ENCODE results near the gene CDC5L.

The CDC5L gene

DNA sequence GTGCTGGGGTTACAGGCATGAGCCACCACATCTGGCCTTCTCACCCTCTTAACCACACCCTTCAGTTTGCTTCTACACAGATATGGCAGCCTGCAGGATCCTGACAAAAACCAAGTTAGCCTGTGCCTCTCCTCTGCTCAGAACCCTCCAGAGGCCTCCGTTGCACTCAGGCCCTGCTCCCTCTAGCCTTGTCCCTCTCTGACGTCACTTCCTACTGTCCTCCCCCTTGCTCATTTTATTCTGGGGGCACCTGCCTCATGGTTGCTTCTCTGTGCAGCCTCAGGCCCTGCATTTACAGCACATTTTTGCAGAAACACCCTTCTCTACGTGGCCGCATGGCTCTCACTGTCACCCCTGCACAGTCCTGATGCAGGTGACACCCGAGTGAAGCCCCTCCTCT is 105.6 kb downstream of the CDC5L start:
- no peaks in the 10 kb centered on the region for H3K9me3 ChIP-seq (ENCODE audit: insufficient read depth, low read length, severe bottlenecking)
- H3K4me3 ChIP-seq (ENCODE audit: low read depth in 1 of 2, low read length in 2 of 2), result no peak overlapping the region
- no peaks in the 10 kb centered on the region for H3K79me2 ChIP-seq (ENCODE audit: insufficient read depth, low read length)
- no peak overlapping the region for H3K4me2 ChIP-seq (ENCODE audit: insufficient read depth, low read length)
- H3K36me3 ChIP-seq (ENCODE audit: insufficient read depth, low read length), result no peaks in the 10 kb centered on the region
- DNase-seq (no peak), ATAC-seq (ENCODE audit: insufficient read depth, low read depth) (no peak)
- no peaks in the 10 kb centered on the region for H3K4me1 ChIP-seq (ENCODE audit: insufficient read depth, low read length)
- H3K9ac ChIP-seq (ENCODE audit: low read depth, low read length), result no peak overlapping the region
- no peak overlapping the region for H3K27ac ChIP-seq (ENCODE audit: low read length)
- H4K20me1 ChIP-seq (ENCODE audit: insufficient read depth, low read length), result no peaks in the 10 kb centered on the region
- no peak for TF ChIP-seq CTCF (IDR thresholded peaks at IDR 0.05; ENCODE audit: borderline replicate concordance, extremely low read depth, low read length, poor library complexity, severe bottlenecking)
- TF ChIP-seq EZH2 (IDR thresholded peaks at IDR 0.05; ENCODE audit: borderline replicate concordance, low read depth, low read length, severe bottlenecking), result no peak
- no peaks in the 10 kb centered on the region for H3K27me3 ChIP-seq (ENCODE audit: insufficient read depth, low read length, poor library complexity)
- no peak overlapping the region for H2AFZ ChIP-seq (ENCODE audit: low read depth, low read length)

GRCh38 chr6:44493593-44493992 is 106.1 kb downstream of the CDC5L start:
- H3K36me3 ChIP-seq (ENCODE audit: insufficient read depth, low read length), result no peaks in the 10 kb centered on the region
- no peak overlapping the region for H3K4me2 ChIP-seq (ENCODE audit: insufficient read depth, low read length)
- ATAC-seq (ENCODE audit: insufficient read depth, low read depth) (no peak), DNase-seq (no peak)
- no peaks in the 10 kb centered on the region for H3K27me3 ChIP-seq (ENCODE audit: insufficient read depth, low read length, poor library complexity)
- H2AFZ ChIP-seq (ENCODE audit: low read depth, low read length), result no peak overlapping the region
- no peaks in the 10 kb centered on the region for H3K4me1 ChIP-seq (ENCODE audit: insufficient read depth, low read length)
- TF ChIP-seq EZH2 (IDR thresholded peaks at IDR 0.05; ENCODE audit: borderline replicate concordance, low read depth, low read length, severe bottlenecking) (no peak), CTCF (IDR thresholded peaks at IDR 0.05; ENCODE audit: borderline replicate concordance, extremely low read depth, low read length, poor library complexity, severe bottlenecking) (no peak)
- no peaks in the 10 kb centered on the region for H3K79me2 ChIP-seq (ENCODE audit: insufficient read depth, low read length)
- H3K4me3 ChIP-seq (ENCODE audit: low read depth in 1 of 2, low read length in 2 of 2), result no peak overlapping the region
- no peak overlapping the region for H3K9ac ChIP-seq (ENCODE audit: low read depth, low read length)
- H3K27ac ChIP-seq (ENCODE audit: low read length), result no peak overlapping the region
- no peaks in the 10 kb centered on the region for H4K20me1 ChIP-seq (ENCODE audit: insufficient read depth, low read length)
- H3K9me3 ChIP-seq (ENCODE audit: insufficient read depth, low read length, severe bottlenecking), result no peaks in the 10 kb centered on the region

GRCh38 chr6:44494011-44494501 is 106.5 kb downstream of the CDC5L start:
- H3K4me1 ChIP-seq (ENCODE audit: insufficient read depth, low read length), result no peaks in the 10 kb centered on the region
- no peaks in the 10 kb centered on the region for H3K27me3 ChIP-seq (ENCODE audit: insufficient read depth, low read length, poor library complexity)
- no peak overlapping the region for H3K27ac ChIP-seq (ENCODE audit: low read length)
- ATAC-seq (ENCODE audit: insufficient read depth, low read depth) (no peak), DNase-seq (no peak)
- no peak overlapping the region for H3K4me2 ChIP-seq (ENCODE audit: insufficient read depth, low read length)
- no peaks in the 10 kb centered on the region for H3K79me2 ChIP-seq (ENCODE audit: insufficient read depth, low read length)
- H3K9me3 ChIP-seq (ENCODE audit: insufficient read depth, low read length, severe bottlenecking), result no peaks in the 10 kb centered on the region
- TF ChIP-seq EZH2 (IDR thresholded peaks at IDR 0.05; ENCODE audit: borderline replicate concordance, low read depth, low read length, severe bottlenecking), result no peak
- no peak for TF ChIP-seq CTCF (IDR thresholded peaks at IDR 0.05; ENCODE audit: borderline replicate concordance, extremely low read depth, low read length, poor library complexity, severe bottlenecking)
- H4K20me1 ChIP-seq (ENCODE audit: insufficient read depth, low read length), result no peaks in the 10 kb centered on the region
- H3K9ac ChIP-seq (ENCODE audit: low read depth, low read length), result no peak overlapping the region
- H2AFZ ChIP-seq (ENCODE audit: low read depth, low read length), result no peak overlapping the region
- H3K36me3 ChIP-seq (ENCODE audit: insufficient read depth, low read length), result no peaks in the 10 kb centered on the region
- no peak overlapping the region for H3K4me3 ChIP-seq (ENCODE audit: low read depth in 1 of 2, low read length in 2 of 2)

Measured in DND-41 (cell line).